Measurements from ENCODE around the gene DAZAP1.

Gene DAZAP1

GRCh38 chr19:1425902-1426301 is 18.5 kb downstream of the DAZAP1 start:
- DNase-seq (ENCODE audit: low read depth), result no peak

GRCh38 chr19:1426736-1427135 is 19.4 kb downstream of the DAZAP1 start:
- no peak for DNase-seq (ENCODE audit: low read depth)

GRCh38 chr19:1427221-1427920 is 20.0 kb downstream of the DAZAP1 start:
- DNase-seq (ENCODE audit: low read depth), result no peak

GRCh38 chr19:1428738-1429391 is 21.5 kb downstream of the DAZAP1 start:
- no peak for DNase-seq (ENCODE audit: low read depth)

GRCh38 chr19:1429750-1430149 is 22.4 kb downstream of the DAZAP1 start:
- DNase-seq (ENCODE audit: low read depth), result no peak

GRCh38 chr19:1430246-1430645 is 22.9 kb downstream of the DAZAP1 start:
- no peak for DNase-seq (ENCODE audit: low read depth)

GRCh38 chr19:1431759-1432506 is 24.5 kb downstream of the DAZAP1 start:
- no peak for DNase-seq (ENCODE audit: low read depth)

- DNase-seq (ENCODE audit: low read depth), result no peak
These were observed 25.1 kb downstream of the DAZAP1 start for GRCh38 chr19:1432507-1432887.

GRCh38 chr19:1433119-1434039 is 26.0 kb downstream of the DAZAP1 start:
- DNase-seq (ENCODE audit: low read depth), result no peak

- DNase-seq (ENCODE audit: low read depth), result no peak
These were observed 26.6 kb downstream of the DAZAP1 start for GRCh38 chr19:1434040-1434366.

GRCh38 chr19:1434577-1435060 is 27.2 kb downstream of the DAZAP1 start:
- no peak for DNase-seq (ENCODE audit: low read depth)

GRCh38 chr19:1435378-1435989 is 28.1 kb downstream of the DAZAP1 start:
- DNase-seq (ENCODE audit: low read depth), result no peak

GRCh38 chr19:1437609-1438008 is 30.2 kb downstream of the DAZAP1 start:
- DNase-seq (ENCODE audit: low read depth), result no peak

GRCh38 chr19:1438035-1438932 is 30.9 kb downstream of the DAZAP1 start, which contains the start of gene RPS15:
TSS of gene RPS15 (plus strand) at chr19:1438396. CDS start at chr19:1438426, 30 bp downstream.
- peak; percentile 94 for DNase-seq (ENCODE audit: low read depth)

- no peak for DNase-seq (ENCODE audit: low read depth)
These were observed 31.6 kb downstream of the DAZAP1 start for GRCh38 chr19:1438933-1439354.

GRCh38 chr19:1439525-1440417 is 32.4 kb downstream of the DAZAP1 start:
- DNase-seq (ENCODE audit: low read depth), result peak; percentile 68

- no peak for DNase-seq (ENCODE audit: low read depth)
These were observed 33.0 kb downstream of the DAZAP1 start for GRCh38 chr19:1440418-1440801.

- DNase-seq (ENCODE audit: low read depth), result no peak
These were observed 33.6 kb downstream of the DAZAP1 start for GRCh38 chr19:1441022-1441426.

GRCh38 chr19:1441677-1442438 is 34.5 kb downstream of the DAZAP1 start:
- DNase-seq (ENCODE audit: low read depth), result no peak

All from ELR (cell line).